Testis (tissue), 2 donors: Measurements from ENCODE around the gene RASGRF2.

Source experiments
- POLR2A ChIP-seq: fragments of 450-650 bp; IDR thresholded peaks from one replicate; pipeline ENCODE4 v1.6.1; 2017; ENCODE audit warnings: antibody characterized with exemption, mild to moderate bottlenecking, moderate library complexity
- TF ChIP-seq, protein P1 (sequence below), 3 experiments: fragments of 450-650 bp in 2 of 3; fragments of 200-600 bp in 1 of 3; sonication (generic) in 1 of 3; IDR thresholded peaks; one replicate each; pipeline ENCODE4 v1.5.1; 2016 to 2019; ENCODE audit warnings: antibody characterized with exemption in 3 of 3, mild to moderate bottlenecking in 2 of 3, moderate library complexity in 1 of 3

DNA sequence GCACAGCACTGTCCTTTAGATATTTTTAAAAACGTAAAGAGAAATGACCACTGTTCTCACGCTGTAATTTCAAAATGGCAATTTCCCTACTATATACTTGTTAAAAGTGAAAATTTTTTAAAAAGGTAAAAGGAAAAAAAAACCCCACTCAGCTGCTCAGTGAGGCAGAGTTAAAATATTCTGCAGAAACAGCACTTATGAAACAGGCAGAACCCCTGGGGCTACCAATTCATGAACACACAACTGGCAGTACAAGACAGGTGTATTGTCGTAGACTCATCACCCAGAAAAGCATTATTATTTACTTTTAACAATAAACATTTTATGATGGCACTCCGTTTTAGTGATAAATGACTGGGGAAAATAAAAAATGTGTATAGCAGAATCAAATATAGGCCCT is 1.5 kb upstream of the RASGRF2 start:
- TF ChIP-seq, protein P1, sequence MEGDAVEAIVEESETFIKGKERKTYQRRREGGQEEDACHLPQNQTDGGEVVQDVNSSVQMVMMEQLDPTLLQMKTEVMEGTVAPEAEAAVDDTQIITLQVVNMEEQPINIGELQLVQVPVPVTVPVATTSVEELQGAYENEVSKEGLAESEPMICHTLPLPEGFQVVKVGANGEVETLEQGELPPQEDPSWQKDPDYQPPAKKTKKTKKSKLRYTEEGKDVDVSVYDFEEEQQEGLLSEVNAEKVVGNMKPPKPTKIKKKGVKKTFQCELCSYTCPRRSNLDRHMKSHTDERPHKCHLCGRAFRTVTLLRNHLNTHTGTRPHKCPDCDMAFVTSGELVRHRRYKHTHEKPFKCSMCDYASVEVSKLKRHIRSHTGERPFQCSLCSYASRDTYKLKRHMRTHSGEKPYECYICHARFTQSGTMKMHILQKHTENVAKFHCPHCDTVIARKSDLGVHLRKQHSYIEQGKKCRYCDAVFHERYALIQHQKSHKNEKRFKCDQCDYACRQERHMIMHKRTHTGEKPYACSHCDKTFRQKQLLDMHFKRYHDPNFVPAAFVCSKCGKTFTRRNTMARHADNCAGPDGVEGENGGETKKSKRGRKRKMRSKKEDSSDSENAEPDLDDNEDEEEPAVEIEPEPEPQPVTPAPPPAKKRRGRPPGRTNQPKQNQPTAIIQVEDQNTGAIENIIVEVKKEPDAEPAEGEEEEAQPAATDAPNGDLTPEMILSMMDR (IDR thresholded peaks at IDR 0.05), result no peak
- no peak for TF ChIP-seq POLR2A
